ENCODE data around the gene KIR2DL3.
"Not testable (repeated sequence)": the region's sequence is repeated elsewhere in the genome, so short reads cannot be mapped to it uniquely, and the experiment has no call there.

The KIR2DL3 gene

DNA sequence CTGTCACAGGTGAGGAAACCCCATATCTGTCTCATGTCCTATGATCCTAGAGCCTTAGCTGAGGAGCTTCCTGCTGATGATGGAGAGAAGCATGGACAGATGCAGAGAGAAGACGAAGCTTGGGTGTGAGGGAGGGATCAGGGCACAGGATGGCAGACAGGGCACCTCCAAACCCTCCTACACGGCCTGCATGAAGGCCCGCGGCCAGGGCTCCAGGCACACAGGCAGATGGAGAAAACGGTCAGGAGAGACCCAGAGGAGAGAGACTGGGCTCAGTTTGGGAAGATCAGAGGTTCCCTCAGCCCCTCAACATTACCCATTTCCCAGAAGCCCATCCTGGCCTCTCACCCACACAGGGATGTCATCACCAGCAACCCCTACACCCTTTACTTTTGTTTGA is 5.8 kb downstream of the KIR2DL3 start:
- not testable (repeated sequence) for DNase-seq

DNA sequence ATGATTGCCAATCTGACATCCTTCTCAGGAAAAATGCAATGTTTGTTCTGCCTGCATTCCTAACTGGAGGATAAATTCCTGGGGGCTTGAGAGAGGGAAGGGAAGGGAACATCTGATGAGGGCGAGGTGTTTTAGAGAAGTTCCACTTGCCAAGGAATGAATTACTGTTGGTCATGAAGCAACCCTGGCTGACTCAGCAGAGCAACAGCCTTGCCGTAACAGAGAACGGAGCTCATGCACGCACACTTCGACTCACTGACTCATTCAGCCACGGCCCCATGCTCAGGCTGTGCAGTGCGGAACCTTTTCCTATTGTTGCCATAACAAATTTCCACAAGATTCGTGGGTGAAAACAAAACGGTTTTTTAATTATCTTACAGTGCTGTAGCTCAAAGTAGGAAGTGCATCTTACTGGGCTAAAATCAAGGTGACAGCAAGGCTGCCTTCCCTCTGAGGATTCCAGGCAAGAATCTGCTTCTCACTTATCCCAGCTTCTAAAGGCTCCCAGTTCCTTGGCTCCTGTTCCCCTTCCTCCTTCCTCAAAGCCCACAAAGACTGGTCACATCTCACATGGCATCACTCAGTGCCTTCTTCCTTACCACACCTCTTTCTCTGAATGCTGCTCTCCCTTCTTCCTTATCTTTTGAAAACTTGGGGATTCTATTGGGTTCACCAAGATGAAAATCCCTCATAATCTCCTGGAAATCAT is 9.5 kb downstream of the KIR2DL3 start:
- not testable (repeated sequence) for DNase-seq

DNA sequence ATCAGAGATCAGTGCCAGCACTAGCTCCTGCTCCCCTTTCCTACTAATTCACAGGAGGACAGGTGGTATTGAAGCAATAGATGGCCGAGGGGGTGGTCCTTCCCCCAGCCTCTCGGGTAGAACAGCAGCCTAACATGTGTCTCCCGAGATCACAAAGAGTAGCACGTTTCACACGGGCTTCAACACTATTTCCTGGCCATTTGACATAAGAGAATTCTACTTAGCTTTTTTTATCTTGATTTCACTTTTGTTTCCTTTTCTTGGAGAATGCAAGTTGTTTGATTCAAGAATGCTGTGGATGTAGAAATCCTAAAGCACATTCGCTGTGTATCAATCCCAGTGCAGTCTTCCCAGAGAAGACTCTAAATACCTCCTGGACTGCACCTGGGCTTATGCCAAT is 12.0 kb downstream of the KIR2DL3 start:
- not testable (repeated sequence) for DNase-seq

DNA sequence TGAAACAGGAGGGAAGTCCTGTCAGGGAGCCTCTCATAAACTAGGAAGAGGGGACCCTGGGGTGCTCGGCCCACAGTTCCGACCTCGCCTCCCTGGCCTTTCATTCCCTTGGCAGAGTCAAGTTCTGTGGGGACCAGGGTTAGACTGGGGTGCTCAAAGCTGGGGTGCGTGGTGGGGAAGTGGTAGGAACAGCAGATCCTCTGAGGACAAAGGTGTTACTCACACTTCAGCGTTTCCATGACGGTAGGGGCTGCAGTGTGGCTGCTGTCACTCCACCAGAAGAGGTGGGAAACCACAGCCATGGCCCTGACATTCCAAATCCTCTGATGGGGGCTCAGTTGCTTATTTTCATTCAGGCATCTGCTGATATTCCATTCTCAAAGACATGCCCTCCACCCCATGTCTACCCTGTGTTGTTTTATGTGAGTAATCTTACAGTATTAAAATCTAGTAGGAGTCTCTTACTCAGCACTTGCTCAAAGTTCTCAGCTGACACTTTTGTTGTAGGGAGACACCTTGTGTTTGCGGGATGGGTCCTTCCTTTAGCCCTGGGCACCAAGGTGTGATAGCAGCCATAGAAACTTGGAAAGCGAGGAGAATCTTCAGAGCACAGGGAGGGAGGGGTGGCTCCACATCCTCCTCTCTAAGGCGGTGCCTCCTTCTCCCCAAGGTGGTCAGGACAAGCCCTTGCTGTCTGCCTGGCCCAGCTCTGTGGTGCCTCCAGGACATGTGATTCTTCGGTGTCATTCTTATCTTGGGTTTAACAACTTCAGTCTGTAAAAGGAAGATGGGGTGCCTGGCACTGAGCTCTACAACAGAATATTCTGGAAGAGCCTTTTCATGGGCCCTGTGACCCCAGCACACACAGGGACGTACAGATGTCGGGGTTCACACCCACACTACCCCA is 18.1 kb downstream of the KIR2DL3 start:
- DNase-seq = not testable (repeated sequence)

DNA sequence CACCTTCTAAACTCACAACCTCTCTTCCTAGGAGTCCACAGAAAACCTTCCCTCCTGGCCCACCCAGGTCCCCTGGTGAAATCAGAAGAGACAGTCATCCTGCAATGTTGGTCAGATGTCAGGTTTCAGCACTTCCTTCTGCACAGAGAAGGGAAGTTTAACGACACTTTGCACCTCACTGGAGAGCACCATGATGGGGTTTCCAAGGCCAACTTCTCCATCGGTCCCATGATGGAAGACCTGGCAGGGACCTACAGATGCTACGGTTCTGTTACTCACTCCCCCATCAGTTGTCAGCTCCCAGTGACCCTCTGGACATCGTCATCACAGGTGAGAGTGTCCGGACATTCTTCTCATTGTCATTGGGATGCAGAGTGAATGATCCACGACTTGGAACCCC is 20.3 kb downstream of the KIR2DL3 start:
- not testable (repeated sequence) for DNase-seq

GRCh38 chr19:54764219-54764618 is 25.9 kb downstream of the KIR2DL3 start:
- not testable (repeated sequence) for DNase-seq

DNA sequence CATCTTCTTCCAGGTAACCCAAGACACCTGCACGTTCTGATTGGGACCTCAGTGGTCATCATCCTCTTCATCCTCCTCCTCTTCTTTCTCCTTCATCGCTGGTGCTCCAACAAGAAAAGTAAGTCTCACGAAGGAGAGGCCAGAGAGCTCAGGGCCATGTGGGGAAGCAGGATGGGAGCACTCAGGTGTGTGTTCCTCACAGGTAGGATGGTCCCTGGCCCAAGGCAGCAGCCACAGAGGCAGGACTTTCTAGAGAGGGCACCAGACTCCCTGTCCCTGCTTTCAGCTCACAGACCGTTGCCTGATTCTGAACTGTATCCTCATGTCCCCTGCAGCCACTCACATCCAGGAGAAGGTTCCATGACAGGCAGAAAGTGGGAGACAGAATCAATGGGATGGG is 28.2 kb downstream of the KIR2DL3 start:
- not testable (repeated sequence) for DNase-seq

GRCh38 chr19:54769646-54770045 is 31.3 kb downstream of the KIR2DL3 start, which contains the start of gene KIR2DL1:
TSS of gene KIR2DL1 (plus strand) at chr19:54769793. CDS start at chr19:54769851, 58 bp downstream.
- DNase-seq = not testable (repeated sequence)

GRCh38 chr19:54770511-54770910 is 32.2 kb downstream of the KIR2DL3 start:
- not testable (repeated sequence) for DNase-seq

- DNase-seq = not testable (repeated sequence)
Observed at GRCh38 chr19:54771018-54771960, 33.0 kb downstream of the KIR2DL3 start.

DNA sequence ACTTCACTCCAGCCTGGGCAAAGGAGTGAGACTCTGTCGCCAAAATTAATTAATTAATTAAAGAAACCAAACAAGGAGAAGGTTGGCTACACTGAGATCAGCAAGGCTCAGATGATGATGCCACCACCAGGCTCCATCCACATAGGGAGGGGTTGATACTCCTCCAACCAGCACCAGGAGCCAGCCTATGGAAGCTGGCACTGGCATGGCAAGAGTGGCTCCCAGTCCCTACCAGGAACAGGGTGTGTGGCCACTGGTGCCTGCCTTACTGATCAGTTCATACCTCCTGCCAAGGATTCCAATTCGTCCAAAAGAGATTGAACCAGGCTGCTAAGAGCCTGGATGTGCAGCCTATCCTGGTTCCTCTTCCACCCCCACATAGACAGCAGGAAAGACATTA is 34.4 kb downstream of the KIR2DL3 start:
- DNase-seq = not testable (repeated sequence)

DNA sequence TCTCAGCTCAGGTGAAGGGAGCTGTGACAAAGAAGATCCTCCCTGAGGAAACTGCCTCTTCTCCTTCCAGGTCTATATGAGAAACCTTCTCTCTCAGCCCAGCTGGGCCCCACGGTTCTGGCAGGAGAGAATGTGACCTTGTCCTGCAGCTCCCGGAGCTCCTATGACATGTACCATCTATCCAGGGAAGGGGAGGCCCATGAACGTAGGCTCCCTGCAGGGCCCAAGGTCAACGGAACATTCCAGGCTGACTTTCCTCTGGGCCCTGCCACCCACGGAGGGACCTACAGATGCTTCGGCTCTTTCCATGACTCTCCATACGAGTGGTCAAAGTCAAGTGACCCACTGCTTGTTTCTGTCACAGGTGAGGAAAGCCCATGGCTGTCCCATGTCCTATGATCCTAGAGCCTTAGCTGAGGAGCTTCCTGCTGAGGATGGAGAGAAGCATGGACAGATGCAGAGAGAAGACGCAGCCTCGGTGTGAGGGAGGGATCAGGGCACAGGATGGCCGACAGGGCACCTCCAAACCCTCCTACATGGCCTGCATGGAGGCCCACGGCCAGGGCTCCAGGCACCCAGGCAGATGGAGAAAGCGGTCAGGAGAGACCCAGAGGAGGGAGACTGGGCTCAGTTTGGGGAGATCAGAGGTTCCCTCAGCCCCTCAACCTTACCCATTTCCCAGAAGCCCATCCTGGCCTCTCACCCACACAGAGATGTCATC is 36.9 kb downstream of the KIR2DL3 start:
- DNase-seq = not testable (repeated sequence)

- DNase-seq = not testable (repeated sequence)
Observed at GRCh38 chr19:54775830-54776229, 37.5 kb downstream of the KIR2DL3 start.

- not testable (repeated sequence) for DNase-seq
Observed at GRCh38 chr19:54777851-54778250, 39.5 kb downstream of the KIR2DL3 start.

- DNase-seq = not testable (repeated sequence)
Observed at GRCh38 chr19:54778896-54779295, 40.6 kb downstream of the KIR2DL3 start.

DNA sequence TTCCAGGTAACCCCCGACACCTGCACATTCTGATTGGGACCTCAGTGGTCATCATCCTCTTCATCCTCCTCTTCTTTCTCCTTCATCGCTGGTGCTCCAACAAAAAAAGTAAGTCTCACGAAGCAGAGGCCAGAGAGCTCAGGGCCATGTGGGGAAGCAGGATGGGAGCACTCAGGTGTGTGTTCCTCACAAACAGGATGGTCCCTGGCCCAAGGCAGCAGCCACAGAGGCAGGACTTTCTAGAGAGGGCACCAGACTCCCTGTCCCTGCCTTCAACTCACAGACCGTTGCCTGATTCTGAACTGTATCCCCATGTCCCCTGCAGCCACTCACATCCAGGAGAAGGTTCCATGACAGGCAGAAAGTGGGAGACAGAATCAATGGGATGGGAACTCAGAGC is 44.6 kb downstream of the KIR2DL3 start:
- not testable (repeated sequence) for DNase-seq

- not testable (repeated sequence) for DNase-seq
Observed at GRCh38 chr19:54786091-54786723, 47.9 kb downstream of the KIR2DL3 start.

DNA sequence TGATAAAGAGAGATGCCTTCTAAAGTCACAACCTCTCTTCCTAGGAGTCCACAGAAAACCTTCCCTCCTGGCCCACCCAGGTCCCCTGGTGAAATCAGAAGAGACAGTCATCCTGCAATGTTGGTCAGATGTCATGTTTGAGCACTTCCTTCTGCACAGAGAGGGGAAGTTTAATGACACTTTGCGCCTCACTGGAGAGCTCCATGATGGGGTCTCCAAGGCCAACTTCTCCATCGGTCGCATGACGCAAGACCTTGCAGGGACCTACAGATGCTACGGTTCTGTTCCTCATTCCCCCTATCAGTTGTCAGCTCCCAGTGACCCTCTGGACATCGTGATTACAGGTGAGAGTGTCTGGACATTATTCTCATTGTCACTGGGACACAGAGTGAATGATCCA is 49.8 kb downstream of the KIR2DL3 start:
- DNase-seq = not testable (repeated sequence)

DNA sequence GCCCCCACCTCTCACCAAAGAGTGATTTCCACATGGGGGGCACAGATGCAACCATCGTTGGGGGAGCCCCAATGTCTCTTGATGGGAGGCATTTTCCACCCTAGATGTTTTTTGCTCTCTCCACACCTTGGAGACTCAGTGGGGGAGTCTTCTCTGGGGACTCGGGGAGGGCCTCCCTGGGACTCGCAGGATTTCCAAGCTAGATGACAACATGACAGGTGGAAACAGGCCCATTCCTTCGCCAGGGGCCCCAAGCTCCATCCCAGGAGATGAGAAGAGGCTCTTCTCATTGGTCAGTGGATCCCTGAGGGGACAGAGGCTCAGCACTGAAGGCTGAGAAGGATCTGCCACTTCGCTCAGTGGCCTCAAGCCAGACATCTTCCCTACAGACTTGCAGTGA is 52.4 kb downstream of the KIR2DL3 start:
- DNase-seq = no peak

DNA sequence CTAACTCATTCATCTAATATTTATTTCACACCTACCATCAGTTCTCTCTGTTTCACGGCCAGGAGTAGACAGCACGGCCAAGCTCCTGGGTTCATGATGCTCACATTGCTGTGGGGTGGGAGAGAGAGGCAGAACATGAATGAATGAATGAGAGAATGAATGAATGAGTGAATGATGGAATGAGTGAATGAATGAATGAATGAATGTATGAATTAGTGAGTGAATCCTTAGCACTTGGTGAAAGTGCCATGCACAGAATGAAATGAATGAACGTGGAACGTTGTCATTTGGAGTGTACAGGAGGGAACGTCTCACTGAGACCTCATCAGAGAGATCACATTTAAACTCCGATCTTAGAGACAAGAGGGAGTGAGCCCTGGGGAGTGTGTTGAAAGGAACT is 53.2 kb downstream of the KIR2DL3 start:
- DNase-seq = no peak

DNA sequence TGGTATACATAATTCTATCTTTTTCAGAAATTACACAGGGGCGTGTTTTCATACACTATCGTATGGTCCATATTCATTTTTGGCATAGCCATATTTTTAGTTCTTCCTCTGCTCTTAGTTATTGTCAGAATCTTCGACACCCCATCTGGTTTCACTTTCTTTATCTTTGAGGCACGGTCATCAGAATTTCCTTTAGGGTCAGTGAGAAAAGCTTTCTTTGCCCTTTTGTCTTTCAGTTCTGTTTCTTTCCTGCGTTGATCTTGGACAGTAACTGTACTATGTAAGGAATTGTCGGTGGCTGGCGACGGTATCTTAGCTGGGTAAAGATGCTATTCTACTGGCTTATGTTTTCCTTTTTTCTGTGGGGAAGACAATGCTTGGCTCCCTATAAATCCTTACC is 54.5 kb downstream of the KIR2DL3 start:
- DNase-seq = no peak

Measured in stimulated activated CD8-positive, alpha-beta memory T cell treated with anti-CD3 and anti-CD28 coated beads, Interleukin-4, amount 100 ng/mL, for 48 hours (primary cell).